ENCODE data around the gene APPBP2.
"Not testable (repeated sequence)": the region's sequence is repeated elsewhere in the genome, so short reads cannot be mapped to it uniquely, and the experiment has no call there.

The APPBP2 gene

GRCh38 chr17:60490594-60490993, 35.4 kb downstream of the APPBP2 start:
- not testable (repeated sequence) for DNase-seq

DNA sequence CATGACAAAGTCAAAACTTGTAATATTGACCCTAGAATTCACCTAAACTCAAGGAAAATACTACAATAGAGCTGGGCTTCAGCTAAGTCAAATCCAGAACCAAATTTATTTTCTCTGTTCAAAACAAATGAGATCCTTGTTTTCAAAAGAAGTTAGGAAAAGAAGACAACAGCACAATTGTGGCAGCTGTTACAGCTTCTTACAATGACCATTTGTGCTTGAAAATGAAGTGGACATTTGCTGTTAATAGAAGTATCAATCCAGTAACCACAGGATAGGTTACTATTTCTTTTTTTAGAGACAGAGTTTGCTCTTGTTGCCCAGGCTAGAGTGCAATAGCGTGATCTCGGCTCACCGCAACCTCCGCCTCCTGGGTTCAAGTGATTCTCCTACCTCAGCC, 44.4 kb downstream of the APPBP2 start:
- no peak for DNase-seq

GRCh38 chr17:60473788-60474187, 52.3 kb downstream of the APPBP2 start:
- no peak for DNase-seq

GRCh38 chr17:60472449-60472848, 53.6 kb downstream of the APPBP2 start:
- DNase-seq: no peak

GRCh38 chr17:60471451-60471850, 54.6 kb downstream of the APPBP2 start:
- no peak for DNase-seq

- no peak for DNase-seq
Measured at GRCh38 chr17:60468371-60468770, 57.7 kb downstream of the APPBP2 start.

DNA sequence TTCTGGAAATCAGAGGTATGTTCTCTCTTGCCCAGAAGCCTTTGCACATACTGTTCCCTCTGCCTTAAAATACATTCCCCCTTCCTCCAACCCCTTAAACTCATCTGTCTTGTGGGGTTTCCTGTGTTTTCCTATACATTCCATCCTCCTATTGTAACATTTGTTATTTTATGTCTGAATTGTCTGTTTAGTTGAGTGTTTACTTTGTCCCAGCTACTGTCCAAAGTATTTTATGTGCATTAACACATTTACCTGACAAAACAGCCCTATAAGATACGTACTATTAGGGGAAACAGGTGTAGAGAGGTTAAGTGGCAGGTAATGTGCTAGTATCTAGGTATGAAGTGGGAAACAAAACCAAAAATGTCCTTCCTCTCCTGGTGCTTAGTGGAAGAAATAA, 61.7 kb downstream of the APPBP2 start:
- DNase-seq: no peak

- no peak for DNase-seq
Measured at GRCh38 chr17:60463157-60463835, 62.7 kb downstream of the APPBP2 start.

- DNase-seq: no peak
Measured at GRCh38 chr17:60461584-60461983, 64.5 kb downstream of the APPBP2 start.

- DNase-seq: no peak
Measured at GRCh38 chr17:60457148-60457547, 68.9 kb downstream of the APPBP2 start.

DNA sequence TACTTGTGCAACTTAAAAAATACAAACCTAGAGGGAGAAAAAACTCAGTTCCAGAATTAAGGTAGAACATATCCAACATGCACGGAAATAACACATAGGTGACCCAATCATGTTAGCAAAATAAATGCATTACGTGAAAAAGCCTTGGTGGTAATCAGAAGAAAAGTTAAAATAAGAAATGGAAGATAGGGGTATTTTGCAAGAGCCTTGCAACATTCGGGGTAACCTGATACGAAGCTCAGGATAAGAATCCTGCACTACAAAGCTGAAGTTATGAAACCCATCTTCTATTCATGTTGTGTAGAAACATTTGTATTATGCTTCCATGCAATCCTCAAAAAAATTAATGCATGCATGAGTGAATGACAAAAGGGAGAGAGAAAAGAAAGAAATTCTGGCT, 70.7 kb downstream of the APPBP2 start:
- no peak for DNase-seq

GRCh38 chr17:60451965-60452364, 74.1 kb downstream of the APPBP2 start:
- DNase-seq: no peak

- DNase-seq: no peak
Measured at GRCh38 chr17:60451071-60451470, 75.0 kb downstream of the APPBP2 start.

- DNase-seq: no peak
Measured at GRCh38 chr17:60447375-60447774, 78.7 kb downstream of the APPBP2 start.

DNA sequence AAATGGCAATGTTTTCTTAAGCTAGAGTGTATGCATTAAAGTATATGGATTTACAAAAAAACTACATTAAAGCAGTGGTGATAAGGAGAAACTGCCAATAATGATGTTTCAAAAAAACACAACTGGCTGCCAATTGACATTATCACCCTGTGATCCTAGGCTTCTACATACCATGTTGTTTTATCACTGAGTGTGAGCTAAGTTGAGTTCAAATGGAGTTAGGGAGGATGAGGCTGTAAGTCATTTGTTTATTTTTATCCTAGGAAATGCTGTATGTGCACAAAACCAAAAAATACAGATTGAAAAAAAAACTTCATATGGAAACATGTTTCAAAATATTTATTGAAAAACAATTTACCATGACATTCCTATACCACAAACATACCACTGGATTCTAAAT, 80.9 kb downstream of the APPBP2 start:
- no peak for DNase-seq

DNA sequence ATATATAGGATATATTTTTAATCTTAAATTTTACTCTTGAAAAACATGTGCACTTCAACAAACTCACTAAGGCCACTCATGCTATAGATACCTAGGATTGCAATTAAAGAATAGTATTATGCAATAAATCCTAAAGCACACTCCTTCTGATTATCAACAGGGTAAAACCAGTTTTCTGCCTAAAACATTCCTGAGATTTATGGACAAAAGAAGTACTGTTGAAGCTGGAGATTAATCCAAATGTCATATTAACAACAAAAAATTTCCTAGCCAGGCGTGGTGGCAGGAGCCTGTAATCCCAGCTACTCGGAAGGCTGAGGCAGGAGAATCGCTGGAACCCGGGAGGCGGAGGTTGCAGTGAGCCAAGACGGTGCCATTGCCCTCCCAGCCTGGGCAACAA, 82.3 kb downstream of the APPBP2 start:
- no peak for DNase-seq

DNA sequence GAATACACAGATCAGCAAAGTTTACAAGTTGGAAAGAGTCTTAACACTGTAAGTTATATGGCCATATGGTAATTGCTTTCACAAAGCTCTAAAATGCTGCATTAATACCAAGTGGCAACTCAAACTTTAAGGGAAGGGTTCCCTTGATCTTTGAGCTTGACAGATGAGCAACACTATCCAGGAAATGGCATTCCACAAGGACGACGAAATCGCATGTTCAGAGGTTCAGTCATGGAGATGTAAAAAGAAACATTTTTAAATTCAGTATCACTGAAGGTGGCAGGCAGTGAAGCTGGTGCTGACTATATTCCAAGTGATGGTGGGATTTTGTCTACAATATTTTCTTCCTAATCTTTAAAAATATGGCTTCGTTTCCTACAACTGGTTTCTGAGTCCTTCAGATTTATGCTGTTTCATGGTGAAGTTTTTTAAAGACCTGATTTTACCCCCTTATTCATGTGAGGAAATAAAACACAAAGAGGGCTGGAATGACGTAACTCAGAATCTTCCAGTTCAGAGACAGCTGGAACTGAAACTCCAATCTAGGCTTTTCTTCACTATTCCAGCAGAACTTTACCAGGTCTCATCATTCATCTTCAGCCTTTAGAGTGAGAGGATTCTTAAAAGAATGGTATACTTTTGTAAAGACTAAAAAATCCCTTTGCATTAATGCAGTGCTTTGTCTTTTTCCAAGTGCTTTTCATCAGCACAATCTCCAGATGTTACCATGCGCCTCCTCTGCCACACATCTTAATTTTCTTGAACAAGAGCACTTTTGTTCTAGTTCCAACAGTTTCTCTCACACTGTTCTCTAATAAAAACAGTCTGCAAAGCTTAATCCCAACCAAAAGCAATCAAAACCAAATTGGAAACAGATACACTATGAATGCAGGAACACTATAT, 83.5 kb downstream of the APPBP2 start:
- no peak for DNase-seq

DNA sequence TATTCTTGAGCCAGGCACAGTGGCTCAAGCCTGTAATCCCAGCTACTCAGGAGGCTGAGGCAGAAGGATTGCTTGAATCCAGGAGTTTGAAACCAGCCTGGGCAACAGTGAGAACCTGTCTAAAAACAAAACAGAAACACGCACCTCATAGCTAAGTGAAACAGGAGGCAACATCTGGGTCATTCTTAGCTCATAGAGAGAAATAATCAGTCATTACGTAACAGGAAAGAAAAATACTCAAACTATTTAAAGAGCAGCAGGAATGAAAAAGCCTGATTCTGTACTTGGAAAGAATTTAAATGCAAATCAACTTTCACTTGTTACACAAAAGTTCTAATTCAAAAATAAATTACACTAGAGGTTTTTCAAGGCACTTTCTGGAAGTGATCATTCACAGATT, 86.5 kb downstream of the APPBP2 start:
- no peak for DNase-seq

DNA sequence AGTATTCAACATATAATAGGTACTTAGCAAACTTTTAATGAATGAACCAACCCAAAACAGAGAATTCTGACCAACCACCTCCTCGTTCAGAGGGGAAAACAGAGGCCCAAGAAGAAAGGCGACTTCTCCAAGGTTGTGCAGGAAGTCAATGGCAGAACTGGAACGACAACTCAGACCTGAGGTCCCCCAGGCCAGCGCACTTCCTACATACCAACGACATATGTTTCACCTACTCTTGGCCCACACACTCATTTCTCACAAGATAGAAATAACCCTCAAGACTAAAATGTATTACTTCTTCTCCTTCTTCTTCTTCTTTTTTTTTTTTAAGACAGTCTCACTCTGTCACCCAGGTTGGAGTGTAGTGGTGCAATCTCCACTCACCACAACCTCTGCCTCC, 89.4 kb downstream of the APPBP2 start:
- DNase-seq: no peak

DNA sequence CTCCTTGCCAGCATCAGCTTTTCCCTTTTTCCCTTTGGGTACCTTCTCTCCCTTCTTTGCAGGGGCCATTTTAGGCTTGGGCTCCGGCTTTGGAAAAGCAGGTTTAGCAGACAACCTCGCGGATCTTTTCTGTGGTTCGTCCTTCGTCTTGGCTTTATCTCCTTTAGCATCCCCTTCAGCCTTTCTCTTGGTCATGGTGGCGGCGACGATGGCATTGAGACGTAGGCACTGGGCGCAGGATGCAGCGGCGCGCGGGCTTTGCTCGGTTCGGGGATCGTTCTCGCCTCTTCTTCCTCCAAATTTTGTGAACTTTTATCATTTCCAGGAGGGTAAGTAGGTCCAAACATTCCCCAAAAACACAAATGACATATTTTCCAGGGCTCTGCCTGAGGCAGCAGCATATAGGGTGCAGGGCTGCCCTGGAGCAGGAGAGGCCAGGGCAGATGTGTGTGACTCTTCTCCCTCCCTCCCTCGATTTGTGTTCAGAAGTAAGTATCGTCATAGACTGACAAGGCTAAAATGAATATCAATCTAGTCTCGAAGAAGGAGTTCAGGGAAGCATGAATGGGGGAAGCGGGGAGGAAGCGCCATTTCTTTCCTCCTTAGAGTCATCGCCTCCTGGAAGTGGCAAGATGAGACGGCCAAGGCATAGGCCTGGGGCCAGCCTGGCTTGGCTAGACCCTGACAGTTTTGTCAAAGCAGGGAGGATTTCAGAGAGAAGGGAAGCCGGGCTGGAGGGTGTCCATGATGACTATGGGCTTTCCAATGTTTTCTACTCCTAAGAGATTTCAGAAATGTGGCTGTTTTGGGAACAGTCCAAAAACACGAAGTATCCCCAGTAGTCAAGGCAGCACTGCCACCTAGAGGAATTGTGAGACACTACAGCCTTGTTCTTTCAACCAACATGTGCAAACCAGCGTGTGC, 90.5 kb downstream of the APPBP2 start:
- DNase-seq: peak; percentile 5 to 82

DNA sequence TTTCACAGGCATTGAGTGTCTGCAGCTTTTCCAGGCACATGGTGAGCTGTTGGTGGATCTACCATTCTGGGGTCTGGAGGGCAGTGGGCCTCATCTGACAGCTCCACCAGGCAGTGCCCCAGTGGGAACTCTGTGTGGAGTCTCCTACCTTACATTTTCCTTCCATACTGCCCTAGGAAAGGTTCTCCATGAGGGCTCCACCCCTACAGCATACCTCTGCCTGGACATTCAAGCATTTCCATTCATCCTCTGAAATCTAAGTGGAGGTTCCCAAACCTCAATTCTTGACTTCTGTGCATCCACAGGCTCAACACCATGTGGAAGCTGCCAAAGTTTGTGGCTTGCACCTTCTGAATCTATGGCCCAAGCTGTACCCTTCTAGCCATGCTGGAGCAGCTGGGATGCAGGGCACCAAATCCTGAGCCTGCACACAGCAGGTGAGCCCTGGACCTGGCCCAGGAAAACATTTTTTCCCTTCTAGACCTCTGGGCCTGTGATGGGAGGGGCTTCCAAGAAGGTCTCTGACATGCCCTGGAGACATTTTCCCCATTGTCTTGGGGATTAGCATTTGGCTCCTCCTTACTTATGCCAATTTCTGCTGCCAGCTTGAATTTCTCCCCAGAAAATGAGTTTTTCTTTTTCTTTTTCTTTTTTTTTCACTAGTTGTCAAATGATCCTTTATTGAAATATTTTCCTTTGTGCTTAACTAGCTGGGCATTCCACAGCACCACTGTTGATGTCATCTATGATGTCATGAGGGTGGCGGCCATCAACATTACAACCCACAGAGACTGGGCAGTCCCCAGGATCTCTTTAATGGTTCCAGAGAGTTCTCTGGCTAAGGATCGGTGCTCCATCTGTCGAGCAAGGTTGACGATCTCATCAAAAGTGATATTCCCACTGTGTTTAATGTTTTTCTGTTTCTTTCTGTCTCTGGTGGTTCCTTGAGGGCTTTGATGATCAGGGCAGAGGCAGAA, 92.7 kb downstream of the APPBP2 start:
- DNase-seq: not testable (repeated sequence)

DNA sequence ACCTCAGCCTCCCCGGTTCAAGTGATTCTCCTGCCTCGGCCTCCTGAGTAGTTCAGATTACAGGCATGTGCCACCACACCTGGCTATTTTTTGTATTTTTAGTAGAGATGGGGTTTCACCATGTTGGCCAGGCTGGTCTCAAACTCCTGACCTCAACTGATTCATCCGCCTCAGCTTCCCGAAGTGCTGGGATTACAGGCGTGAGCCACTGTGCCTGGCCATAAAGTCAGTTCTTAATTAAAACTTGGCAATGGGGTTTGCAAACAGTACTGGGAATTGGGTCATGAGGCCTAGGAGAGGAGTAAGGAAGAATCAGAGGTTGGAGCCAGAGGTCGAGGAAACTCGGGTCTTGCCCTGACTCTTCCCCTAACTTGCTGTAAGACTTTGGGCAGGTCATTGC, 95.5 kb downstream of the APPBP2 start:
- not testable (repeated sequence) for DNase-seq

All from bone marrow (tissue), 2 donors.